Hepatocyte (in vitro differentiated cells): ENCODE data around the gene CEP164.

ENCODE experiments used
- CTCF ChIP-seq: fragments of 200-600 bp; sonication (generic); IDR thresholded peaks from 2 replicates; pipeline ENCODE4 v1.5.1; 2016; ENCODE audit warnings: antibody characterized with exemption, mild to moderate bottlenecking; ENCODE audit not compliant: poor library complexity
- EZH2 ChIP-seq: fragments of 200-600 bp; sonication (generic); IDR thresholded peaks from 2 replicates; pipeline ENCODE4 v1.6.1; 2016; ENCODE audit warnings: antibody characterized with exemption, mild to moderate bottlenecking, borderline replicate concordance
- EZH2phosphoT487 ChIP-seq: fragments of 200-600 bp; sonication (generic); IDR thresholded peaks from one replicate; pipeline ENCODE4 v1.6.1; 2018; ENCODE audit warnings: antibody characterized with exemption, mild to moderate bottlenecking, low read depth, moderate library complexity; ENCODE audit not compliant: unreplicated experiment, severe bottlenecking

GRCh38 chr11:117279711-117280376 lies 47.8 kb upstream of the CEP164 start:
- TF ChIP-seq CTCF (no peak), EZH2phosphoT487 (no peak), EZH2 (no peak)
